Activated T-helper 17 cell treated with anti-CD3 and anti-CD28 coated beads, Interleukin-2, amount 50 U/mL, for 72 hours (primary cell): ENCODE results near the gene TADA3. TPM values are rescaled to one million over a fixed set of nuclear protein-coding genes. Genes with fewer than 3 reads are reported as not detected.

ENCODE experiments used
- ATAC-seq: fragments of 150-1000 bp; cut with Tn5 transposase; replicated peaks from 2 replicates; pipeline ENCODE4 v1.10.0; 2021; ENCODE audit warnings: mild to moderate bottlenecking, moderate library complexity
- H3K27ac Mint-ChIP-seq: one replicate; pipeline ENCODE4 v1.8.0; 2022; ENCODE audit warnings: mixed read lengths
- H3K27me3 Mint-ChIP-seq: one replicate; pipeline ENCODE4 v1.8.0; 2022; ENCODE audit warnings: mixed read lengths
- H3K36me3 Mint-ChIP-seq: one replicate; pipeline ENCODE4 v1.8.0; 2022; ENCODE audit warnings: low read depth, mild to moderate bottlenecking, mixed read lengths
- H3K4me1 Mint-ChIP-seq: one replicate; pipeline ENCODE4 v1.8.0; 2022; ENCODE audit warnings: mixed read lengths
- H3K4me3 Mint-ChIP-seq: one replicate; pipeline ENCODE4 v1.8.0; 2022; ENCODE audit warnings: mild to moderate bottlenecking, mixed read lengths
- H3K9me3 Mint-ChIP-seq: one replicate; pipeline ENCODE4 v1.8.0; 2022; ENCODE audit warnings: mixed read lengths
- total RNA-seq, 2 donors: library from RNA; stranded (reverse); gene quantifications; one replicate each; pipeline ENCODE4 v1.2.3, GENCODE V29; 2022

The TADA3 gene
- 10 to 100 TPM; 77.8 to 81.9 TPM for total RNA-seq

DNA sequence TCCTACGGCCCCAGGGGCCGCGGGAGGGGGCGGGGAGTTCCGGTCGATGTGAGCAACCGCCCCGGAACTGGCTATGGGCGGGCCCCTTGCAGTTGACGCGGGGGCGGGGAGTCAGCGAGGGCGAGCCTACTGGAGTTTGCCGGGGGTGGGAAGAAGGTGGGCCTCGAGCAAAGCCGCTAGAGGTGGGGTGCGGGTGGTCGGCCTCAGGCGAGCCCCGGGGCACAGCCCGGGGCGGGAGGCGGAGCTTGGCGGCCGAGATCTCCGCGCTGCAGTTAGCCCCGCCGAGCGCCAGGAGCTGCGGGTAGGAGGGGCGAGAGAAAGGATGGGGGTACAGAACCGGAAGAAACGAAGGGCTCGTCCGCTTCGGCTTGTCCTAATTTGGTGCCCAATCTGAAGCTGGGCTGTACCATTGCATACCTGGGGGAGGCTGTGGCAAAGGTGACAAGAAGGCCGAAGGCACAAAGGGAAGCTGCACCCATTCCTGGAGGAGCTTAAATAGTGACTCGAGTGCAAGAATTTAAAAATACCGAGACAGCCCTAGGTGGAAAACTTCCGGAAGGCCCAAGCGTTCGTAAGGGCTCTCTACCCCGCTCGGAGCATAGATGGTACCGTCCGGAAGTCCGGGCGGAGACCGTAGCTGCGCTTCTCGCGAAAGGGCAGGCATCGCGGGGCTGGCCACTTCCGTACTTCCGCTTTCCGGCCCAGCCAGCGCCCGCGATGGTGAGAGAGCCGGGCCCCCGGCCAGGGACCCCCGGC lies at the start of gene TADA3, which contains the start of gene ARPC4:
Gene TADA3, minus strand, starts transcription at position 69 of the 756 bp plus-strand sequence. CDS start 1,007 bp downstream, outside the sequence.
Gene ARPC4, plus strand, starts transcription at position 678 of the 756 bp plus-strand sequence. Its CDS starts 40 bp downstream, at position 718.
- Mint-ChIP-seq H3K9me3 (no peaks in the 10 kb centered on the region), H3K36me3 (peaks cover 97% of the 10 kb centered on the region), H3K27me3 (no peaks in the 10 kb centered on the region), H3K27ac (peak within 1 kb of the TSS; percentile 98), H3K4me1 (peaks cover 40% of the 10 kb centered on the region), H3K4me3 (peak within 1 kb of the TSS; percentile 94)
- peak; percentile 84 for ATAC-seq

DNA sequence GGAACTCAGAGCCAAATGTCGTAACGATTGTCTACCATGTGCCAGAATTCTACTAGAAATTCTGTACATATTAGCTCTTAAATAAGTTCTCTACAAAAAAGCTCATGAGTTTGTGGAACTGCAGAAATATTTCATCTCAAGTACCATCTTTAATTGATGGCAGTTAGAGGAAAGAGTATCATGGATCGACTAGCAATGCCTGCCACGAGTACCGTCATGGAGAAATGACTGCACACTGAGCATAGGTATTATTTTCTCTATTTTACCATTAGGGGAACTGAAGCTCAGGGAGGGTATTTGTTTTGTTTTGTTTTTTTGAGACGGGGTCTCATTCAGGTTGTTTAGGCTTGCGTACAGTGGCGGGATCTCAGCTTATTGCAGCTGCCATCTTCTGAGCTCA lies 48.7 kb upstream of the TADA3 start:
- H3K36me3 Mint-ChIP-seq = peaks cover 77% of the 10 kb centered on the region
- no peak overlapping the region for H3K4me3 Mint-ChIP-seq
- H3K27me3 Mint-ChIP-seq = no peaks in the 10 kb centered on the region
- H3K9me3 Mint-ChIP-seq = no peaks in the 10 kb centered on the region
- no peak for ATAC-seq
- peaks cover 10% of the 10 kb centered on the region for H3K4me1 Mint-ChIP-seq
- H3K27ac Mint-ChIP-seq = no peak overlapping the region

DNA sequence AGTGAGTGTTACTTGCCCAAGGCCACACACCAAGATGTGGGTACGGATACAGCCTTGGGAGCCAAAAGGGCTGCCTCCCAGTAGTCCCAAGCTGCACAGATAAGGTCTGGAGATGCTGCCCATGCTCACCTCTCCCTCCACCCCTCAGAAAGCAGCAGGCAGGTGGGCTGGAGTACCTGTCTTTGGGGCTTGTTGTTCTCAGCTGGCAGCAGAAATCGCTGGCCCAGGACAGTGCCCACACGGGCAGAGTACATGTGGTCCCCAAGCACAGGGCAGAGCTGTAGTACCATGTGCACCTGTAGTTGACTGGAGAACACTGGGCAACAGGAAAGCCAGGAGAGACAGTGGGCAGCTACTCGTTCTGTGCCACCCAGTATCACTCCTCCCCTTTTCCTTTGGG lies 46.6 kb upstream of the TADA3 start:
- Mint-ChIP-seq H3K9me3 (no peaks in the 10 kb centered on the region), H3K36me3 (peaks cover 97% of the 10 kb centered on the region)

GRCh38 chr3:9837701-9838582 lies 45.7 kb upstream of the TADA3 start:
- Mint-ChIP-seq H3K9me3 (no peaks in the 10 kb centered on the region), H3K4me1 (peaks cover 10% of the 10 kb centered on the region), H3K27ac (no peak overlapping the region), H3K4me3 (no peak overlapping the region), H3K36me3 (peaks cover 97% of the 10 kb centered on the region), H3K27me3 (no peaks in the 10 kb centered on the region)
- ATAC-seq = no peak

More for the DNA sequence above, 46.6 kb upstream of the TADA3 start:
- no peak for ATAC-seq
- Mint-ChIP-seq H3K27ac (no peak overlapping the region), H3K4me3 (no peak overlapping the region), H3K27me3 (no peaks in the 10 kb centered on the region), H3K4me1 (peaks cover 10% of the 10 kb centered on the region)

DNA sequence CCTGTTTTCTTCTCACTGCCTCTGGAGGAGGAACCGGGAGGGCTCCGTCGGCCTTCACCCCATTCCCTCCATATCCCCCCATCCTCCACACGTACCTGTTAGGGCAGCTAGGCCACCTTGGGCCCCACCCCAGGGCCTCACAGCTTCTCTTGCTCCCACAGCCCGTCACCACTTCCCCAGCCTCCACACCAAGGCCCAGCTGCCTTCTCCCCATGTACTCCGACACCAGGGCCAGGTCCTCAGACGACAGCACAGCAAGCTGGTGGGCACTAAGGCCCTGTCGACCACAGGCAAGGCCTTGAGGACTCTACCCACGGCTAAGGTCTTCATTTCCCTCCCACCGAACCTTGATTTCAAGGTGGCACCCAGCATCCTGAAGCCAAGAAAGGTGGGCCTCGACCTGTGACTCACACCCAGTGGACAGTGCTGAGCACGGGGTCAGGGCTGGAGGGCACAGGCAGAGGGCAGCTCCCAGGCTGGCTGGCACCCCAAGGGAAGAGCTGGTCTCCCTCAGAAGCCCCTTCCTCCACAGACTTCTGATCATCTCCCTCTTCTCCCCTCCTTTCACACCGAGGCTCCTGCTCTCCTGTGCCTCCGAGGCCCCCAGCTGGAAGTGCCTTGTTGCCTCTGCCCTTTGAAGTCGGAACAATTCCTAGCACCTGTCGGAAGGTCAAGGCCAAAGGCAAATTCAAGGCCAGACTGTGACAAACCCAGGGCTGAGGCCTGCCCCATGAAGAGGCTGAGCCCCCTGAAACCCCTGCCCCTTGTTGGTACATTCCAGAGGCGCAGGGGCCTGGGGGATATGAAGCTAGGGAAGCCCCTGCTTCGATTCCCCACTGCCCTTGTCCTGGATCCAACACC lies 42.5 kb upstream of the TADA3 start:
- Mint-ChIP-seq H3K36me3 (peaks cover 97% of the 10 kb centered on the region), H3K27me3 (no peaks in the 10 kb centered on the region), H3K4me1 (no peaks in the 10 kb centered on the region), H3K4me3 (no peak overlapping the region), H3K27ac (peak overlapping the region; percentile 28), H3K9me3 (no peaks in the 10 kb centered on the region)
- ATAC-seq = no peak

DNA sequence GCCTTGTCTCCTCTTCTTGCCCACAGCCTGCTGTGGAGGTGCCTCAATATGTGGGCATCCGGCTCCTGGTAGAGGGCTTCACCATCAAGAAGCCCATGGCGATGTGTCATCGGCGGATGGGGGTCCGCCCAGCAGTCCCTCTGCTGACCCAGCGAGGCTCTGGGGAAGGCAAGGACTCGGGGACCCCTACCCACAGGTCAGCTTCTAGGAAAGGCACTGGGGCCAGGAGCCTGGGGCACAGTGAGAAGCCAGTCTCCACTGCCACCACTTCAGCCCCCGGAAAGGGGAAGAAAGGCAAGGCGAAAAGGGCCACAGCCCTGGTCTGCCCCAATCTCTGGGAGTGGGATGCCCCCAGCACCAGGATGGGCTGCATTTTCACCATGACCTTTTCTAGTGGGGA lies 40.8 kb upstream of the TADA3 start:
- H3K27me3 Mint-ChIP-seq = no peaks in the 10 kb centered on the region

GRCh38 chr3:9831253-9831652 lies 39.0 kb upstream of the TADA3 start:
- Mint-ChIP-seq H3K9me3 (no peaks in the 10 kb centered on the region), H3K4me1 (no peaks in the 10 kb centered on the region), H3K27me3 (no peaks in the 10 kb centered on the region), H3K4me3 (no peak overlapping the region), H3K27ac (no peak overlapping the region), H3K36me3 (peaks cover 84% of the 10 kb centered on the region)
- ATAC-seq = no peak

More for the DNA sequence above, 40.8 kb upstream of the TADA3 start:
- no peak overlapping the region for H3K27ac Mint-ChIP-seq
- no peak for ATAC-seq
- peaks cover 90% of the 10 kb centered on the region for H3K36me3 Mint-ChIP-seq
- no peaks in the 10 kb centered on the region for H3K9me3 Mint-ChIP-seq
- H3K4me3 Mint-ChIP-seq = no peak overlapping the region
- no peaks in the 10 kb centered on the region for H3K4me1 Mint-ChIP-seq

DNA sequence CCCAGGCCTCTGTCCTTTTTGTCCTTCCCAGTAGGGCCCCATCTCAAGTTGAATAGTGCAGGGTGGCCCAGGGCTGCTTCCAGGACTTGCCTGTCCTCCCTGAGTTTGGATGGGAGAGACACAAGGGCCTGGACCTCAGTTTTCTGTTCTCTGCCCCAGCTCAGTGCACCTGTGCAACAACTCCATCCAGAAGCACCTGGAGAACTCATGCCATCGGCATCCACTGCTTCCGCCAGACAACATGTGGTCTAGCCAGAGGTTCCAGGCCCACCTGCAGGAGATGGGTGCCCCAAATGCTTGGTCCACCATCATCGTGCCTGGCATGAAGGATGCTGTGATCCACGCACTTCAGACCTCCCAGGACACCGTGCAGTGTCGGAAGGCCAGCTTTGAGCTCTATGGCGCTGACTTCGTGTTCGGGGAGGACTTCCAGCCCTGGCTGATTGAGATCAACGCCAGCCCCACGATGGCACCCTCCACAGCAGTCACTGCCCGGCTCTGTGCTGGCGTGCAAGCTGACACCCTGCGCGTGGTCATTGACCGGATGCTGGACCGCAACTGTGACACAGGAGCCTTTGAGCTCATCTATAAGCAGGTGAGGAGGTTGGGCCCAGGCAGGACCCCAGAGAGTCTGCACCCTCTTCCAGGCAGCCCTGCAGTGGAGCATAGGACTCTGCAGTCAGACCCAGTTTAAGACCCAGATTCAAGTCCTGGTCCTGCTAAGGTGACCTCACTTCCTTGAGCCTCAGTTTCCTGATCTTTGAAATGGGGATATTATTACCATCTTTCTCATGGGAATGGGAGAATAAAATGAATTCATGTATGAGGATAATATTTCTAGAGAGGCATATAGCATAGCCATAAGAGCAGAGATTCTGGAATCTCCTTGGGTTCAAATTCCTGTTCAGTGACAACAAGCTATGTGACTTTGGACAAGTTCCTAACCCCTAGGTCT lies 36.8 kb upstream of the TADA3 start:
- Mint-ChIP-seq H3K27me3 (no peaks in the 10 kb centered on the region), H3K4me3 (no peak overlapping the region), H3K27ac (no peak overlapping the region), H3K9me3 (no peaks in the 10 kb centered on the region), H3K4me1 (no peaks in the 10 kb centered on the region), H3K36me3 (peaks cover 62% of the 10 kb centered on the region)
- ATAC-seq = no peak

DNA sequence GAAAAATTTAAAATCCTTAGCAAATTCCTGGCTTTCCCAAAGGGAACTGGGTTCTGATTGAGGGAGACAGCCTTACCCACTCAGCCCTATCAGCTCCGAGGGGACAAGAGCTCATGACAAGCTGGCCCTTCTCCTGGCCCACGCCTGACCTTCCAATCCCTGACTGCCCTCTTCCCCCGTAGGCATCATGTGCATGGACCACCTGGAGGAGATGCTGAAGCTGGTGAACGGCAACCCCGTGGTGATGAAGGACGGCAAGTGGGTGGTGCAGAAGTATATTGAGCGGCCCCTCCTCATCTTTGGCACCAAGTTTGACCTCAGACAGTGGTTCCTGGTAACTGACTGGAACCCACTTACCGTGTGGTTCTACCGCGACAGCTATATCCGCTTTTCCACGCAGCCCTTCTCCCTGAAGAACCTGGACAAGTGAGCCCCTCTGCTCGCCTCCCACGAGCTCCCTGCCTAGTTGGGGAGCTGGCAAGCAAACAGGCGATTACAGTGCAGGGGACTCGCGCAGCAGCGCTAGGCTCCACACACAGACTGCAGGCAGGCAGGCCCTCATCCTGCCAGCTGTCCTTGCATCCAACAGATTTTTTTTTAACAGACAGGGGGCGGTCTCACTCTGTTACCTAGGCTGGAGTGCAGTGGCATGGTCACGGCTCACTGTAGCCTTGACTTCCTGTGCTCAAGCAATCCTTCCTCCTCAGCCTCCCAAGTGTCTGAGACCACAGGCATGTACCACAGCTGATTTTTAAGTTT lies 34.7 kb upstream of the TADA3 start:
- Mint-ChIP-seq H3K36me3 (peaks cover 42% of the 10 kb centered on the region), H3K27ac (no peak overlapping the region), H3K4me1 (no peaks in the 10 kb centered on the region), H3K27me3 (no peaks in the 10 kb centered on the region), H3K4me3 (no peak overlapping the region), H3K9me3 (no peaks in the 10 kb centered on the region)
- ATAC-seq = peak; percentile 61

DNA sequence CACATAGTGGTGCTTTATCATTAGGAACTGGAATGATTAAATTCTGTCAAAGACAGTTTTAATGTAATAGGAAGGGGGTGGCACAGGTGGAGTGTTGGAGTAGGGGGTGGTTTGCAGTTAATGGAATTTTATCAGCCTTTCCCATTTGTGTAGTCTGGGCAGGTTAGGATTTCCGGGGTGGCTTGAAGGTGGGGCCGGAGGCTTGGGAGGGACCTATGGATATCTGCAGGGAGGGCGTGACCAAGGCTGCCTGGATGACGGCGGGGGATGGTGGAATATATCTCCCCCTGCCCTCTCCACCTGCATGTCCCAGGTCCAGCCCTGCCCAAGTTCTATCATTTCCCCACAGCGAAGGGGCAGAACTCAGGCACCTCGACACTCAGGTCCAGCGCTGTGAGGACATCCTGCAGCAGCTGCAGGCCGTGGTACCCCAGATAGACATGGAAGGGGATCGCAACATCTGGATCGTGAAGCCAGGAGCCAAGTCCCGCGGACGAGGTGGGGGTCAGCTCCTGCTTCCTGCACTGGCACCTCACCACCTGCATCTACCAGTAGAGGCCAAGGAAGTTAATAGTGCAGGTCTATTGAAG lies 33.3 kb upstream of the TADA3 start:
- Mint-ChIP-seq H3K4me1 (no peaks in the 10 kb centered on the region), H3K27me3 (no peaks in the 10 kb centered on the region), H3K27ac (no peak overlapping the region), H3K4me3 (no peak overlapping the region), H3K36me3 (peaks cover 27% of the 10 kb centered on the region), H3K9me3 (no peaks in the 10 kb centered on the region)
- ATAC-seq = no peak

- Mint-ChIP-seq H3K4me3 (no peak overlapping the region), H3K9me3 (no peaks in the 10 kb centered on the region), H3K36me3 (peaks cover 7% of the 10 kb centered on the region), H3K27me3 (no peaks in the 10 kb centered on the region), H3K27ac (no peak overlapping the region), H3K4me1 (peaks cover 6% of the 10 kb centered on the region)
- no peak for ATAC-seq
Measured at GRCh38 chr3:9820946-9821345, 28.7 kb upstream of the TADA3 start.

DNA sequence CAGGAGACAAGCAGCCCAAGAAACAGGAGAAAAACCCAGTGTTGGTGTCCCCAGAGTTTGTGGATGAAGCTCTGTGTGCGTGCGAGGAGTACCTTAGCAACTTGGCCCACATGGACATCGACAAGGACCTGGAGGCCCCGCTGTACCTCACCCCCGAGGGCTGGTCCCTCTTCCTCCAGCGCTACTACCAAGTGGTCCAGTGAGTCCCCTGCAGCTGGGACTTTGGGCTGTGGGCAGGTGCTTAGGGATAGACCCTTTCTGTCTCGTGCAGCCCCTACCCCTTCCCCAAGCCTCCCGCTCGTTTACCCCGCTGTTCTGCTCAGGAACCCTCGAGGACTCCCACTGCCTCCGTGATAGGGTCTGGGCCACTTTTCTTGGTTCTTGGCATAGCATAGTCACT lies 28.3 kb upstream of the TADA3 start:
- Mint-ChIP-seq H3K36me3 (peaks cover 7% of the 10 kb centered on the region), H3K4me3 (no peak overlapping the region), H3K27me3 (no peaks in the 10 kb centered on the region), H3K9me3 (no peaks in the 10 kb centered on the region), H3K4me1 (peaks cover 6% of the 10 kb centered on the region), H3K27ac (no peak overlapping the region)
- no peak for ATAC-seq
